ENCODE results near the gene TRIO.

GRCh38 chr5:14357441-14357840, 214.3 kb downstream of the TRIO start:
- no peak for TF ChIP-seq SP1 (IDR thresholded peaks at IDR 0.05)
- TF ChIP-seq NFRKB (IDR thresholded peaks at IDR 0.05) = no peak
- no peak for TF ChIP-seq FOXM1 (IDR thresholded peaks at IDR 0.05; ENCODE audit: borderline replicate concordance)
- no peak for TF ChIP-seq L3MBTL2 (conservative IDR thresholded peaks at IDR 0.05)
